GM08714 (cell line): ENCODE results near the gene SPATS2.
"Not testable (repeated sequence)": the region's sequence is repeated elsewhere in the genome, so short reads cannot be mapped to it uniquely, and the experiment has no call there.

ENCODE experiments used
- H3K4me3 ChIP-seq: fragments of 200-500 bp; sonication (Bioruptor generic); 2 replicates; pipeline ENCODE4 v1.5.1; 2014; ENCODE audit warnings: mild to moderate bottlenecking, low read length, inconsistent platforms
- ZNF274 ChIP-seq: IDR thresholded peaks from 2 replicates; pipeline ENCODE4 v1.6.1; 2012; ENCODE audit warnings: mild to moderate bottlenecking, low read depth, low read length

SPATS2 gene

DNA sequence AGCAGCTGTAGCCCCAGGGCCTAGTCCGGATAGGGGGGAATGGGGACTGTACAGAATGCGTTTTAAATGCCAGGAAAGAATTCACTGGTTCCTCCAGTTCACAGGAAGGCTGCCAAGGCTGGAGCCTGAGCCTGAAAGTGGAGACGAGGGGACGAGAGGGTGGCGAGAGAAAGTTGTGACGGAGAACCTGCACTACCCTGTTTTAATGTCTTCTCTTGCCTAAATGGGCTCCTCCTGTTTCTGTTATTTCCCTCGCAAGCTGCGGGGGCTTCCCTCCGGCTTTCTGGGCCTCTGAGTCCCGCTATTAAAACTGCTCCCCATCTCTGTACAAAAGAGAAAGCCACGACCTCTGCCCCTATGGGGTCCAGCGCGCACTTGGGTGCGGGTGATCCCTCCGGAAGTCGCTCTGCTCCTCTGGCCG lies 34.8 kb upstream of the SPATS2 start:
- H3K4me3 ChIP-seq, result no peak overlapping the region
- no peak for TF ChIP-seq ZNF274

DNA sequence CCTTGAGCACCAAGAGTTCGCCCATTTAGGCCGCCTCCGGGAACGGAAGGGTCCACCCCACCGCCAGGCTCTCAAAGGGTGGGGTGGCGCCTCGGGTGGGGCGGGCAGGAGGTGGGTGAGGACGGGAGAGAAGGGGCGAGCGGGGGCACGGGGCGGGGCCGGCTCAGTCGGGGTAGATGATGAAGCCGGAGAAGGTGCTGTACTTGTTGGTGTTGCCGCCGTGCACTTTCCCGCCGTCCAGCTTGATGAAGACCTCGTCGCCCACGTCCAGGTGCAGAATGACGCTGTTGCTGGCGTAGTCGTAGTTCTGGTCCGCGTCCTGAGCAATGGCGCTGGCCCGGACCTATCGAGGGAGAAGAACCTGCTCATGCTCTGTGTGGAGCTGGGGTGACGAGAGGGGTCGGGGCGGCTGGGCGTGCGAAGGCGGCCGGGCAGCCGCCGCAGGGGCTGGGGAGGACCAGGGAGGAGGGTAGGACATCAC lies 34.3 kb upstream of the SPATS2 start:
- H3K4me3 ChIP-seq, result no peak overlapping the region
- TF ChIP-seq ZNF274, result no peak

DNA sequence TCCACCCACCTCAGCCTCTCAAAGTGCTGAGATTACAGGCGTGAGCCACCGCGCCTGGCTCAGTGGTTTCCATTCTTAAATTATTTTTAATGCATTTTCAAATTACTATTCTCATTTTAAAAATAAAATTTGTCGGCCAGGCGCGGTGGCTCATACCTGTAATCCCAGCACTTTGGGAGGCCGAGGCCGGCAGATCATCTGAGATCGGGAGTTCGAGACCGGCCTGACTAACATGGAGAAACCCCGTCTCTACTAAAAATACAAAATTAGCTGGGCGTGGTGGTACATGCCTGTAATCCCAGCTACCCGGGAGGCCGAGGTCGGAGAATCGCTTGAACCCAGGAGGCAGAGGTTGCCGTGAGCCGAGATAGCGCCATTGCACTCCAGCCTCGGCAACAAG lies 33.5 kb upstream of the SPATS2 start:
- H3K4me3 ChIP-seq, result not testable (repeated sequence)

DNA sequence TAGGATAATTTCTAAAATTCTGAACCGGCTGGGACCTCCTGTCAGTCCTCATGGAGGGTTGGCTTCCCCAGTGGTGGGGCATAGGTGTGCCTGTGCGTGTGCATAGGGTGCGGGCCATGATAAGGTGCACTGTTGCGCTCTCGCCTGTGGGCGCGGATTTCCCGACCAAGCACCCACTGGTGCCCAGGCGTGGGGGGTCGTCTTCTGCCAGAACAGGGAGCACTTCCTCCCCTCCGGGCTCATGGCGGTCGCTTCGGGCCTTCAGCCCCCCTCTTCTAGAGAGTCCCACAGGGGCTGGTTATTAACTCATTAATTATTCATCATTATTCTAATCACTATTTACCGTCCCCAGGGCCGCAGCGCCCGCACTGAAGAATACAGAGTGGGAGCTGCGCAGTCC lies 33.0 kb upstream of the SPATS2 start:
- H3K4me3 ChIP-seq, result no peak overlapping the region
- TF ChIP-seq ZNF274, result no peak

DNA sequence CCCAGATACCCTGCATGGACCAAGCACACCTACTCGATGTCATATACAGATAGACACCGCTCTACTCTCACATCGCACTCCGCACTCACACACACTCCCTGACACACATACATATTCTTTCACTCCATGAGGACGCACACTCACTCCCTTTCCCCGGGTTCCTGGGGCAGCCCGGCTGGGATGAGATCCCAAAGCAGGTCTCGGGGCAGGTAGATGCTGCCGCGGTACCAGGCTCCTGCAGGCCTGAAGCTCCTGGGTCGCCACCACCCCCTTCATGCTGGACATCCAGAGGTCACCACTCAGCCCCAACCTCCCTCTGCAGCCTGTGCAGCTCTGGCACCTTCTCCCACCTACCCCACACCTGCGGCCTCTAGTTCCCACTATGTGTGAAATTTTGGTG lies 32.6 kb upstream of the SPATS2 start:
- no peak overlapping the region for H3K4me3 ChIP-seq
- no peak for TF ChIP-seq ZNF274

DNA sequence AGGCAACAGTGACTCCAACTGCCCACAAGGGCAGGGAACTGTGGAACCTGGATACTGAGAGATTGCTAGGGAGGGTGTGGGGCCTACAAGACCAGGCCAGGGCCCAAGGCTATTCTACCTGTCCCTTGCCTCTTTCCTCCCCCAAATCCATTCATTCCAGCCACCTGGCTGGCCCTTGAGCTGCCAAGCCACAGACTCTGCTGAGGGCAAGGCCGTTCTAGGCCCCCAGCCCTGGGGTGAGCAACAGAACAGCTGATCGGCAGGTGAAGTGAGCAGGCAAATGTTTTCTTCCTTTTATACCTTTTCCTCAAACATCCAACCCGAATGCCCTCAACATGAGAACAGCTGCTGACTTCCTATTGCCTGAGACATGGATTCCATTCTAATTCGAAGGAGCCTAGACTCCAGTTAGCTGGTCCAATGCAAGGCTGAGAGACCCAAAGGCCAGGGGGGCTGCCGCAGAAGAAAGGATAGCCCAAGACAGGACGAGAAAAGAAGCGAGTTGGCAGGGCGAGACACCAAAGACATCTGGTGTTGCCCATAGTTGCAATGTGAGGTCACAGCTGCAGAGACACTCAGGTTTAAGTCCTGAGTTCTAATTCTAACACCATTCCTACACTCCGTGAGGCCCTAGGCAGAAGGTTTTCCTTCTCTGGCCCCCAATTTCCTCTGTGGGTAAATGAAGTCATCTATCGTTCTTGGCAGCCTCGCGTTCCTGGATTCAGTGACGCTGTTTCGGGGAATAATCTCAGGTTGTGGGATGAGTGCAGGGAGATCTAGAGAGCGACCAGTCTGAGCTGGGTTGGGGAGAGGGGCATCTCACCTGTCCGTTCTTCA lies 31.9 kb upstream of the SPATS2 start:
- no peak overlapping the region for H3K4me3 ChIP-seq
- TF ChIP-seq ZNF274, result no peak

DNA sequence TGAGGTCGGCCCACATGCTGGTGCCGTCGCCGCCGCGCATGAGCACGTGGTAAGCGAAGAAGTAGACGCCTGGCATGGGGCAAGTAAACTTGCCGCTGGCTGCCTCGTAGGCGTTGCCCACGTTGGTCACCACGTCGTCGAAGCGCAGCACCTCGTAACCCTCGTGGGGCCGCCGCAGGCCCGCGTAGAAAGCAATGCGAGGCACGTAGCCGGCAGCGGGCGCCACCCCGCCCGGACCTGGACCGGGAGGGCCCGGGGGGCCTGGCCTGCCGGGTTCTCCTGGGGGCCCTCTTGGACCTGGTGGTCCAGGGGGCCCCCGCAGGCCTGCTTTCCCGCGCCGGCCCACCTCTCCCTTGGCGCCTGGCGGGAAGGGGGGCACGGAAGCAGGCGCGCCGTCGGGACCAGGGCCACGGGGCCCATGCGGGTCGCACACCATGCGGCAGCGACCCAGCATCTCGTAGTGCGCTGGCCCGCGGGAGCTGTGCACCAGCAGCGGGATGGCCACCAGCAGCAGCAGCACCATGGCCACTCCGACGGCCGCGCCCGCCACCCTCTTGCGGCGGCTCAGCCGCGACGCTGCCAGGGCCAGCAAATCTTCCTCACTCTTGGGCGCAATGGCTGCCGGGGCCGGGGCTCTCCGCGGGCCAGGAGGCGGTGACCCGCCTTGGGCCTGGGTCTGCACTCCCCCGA lies 31.2 kb upstream of the SPATS2 start:
- H3K4me3 ChIP-seq, result no peak overlapping the region
- no peak for TF ChIP-seq ZNF274

DNA sequence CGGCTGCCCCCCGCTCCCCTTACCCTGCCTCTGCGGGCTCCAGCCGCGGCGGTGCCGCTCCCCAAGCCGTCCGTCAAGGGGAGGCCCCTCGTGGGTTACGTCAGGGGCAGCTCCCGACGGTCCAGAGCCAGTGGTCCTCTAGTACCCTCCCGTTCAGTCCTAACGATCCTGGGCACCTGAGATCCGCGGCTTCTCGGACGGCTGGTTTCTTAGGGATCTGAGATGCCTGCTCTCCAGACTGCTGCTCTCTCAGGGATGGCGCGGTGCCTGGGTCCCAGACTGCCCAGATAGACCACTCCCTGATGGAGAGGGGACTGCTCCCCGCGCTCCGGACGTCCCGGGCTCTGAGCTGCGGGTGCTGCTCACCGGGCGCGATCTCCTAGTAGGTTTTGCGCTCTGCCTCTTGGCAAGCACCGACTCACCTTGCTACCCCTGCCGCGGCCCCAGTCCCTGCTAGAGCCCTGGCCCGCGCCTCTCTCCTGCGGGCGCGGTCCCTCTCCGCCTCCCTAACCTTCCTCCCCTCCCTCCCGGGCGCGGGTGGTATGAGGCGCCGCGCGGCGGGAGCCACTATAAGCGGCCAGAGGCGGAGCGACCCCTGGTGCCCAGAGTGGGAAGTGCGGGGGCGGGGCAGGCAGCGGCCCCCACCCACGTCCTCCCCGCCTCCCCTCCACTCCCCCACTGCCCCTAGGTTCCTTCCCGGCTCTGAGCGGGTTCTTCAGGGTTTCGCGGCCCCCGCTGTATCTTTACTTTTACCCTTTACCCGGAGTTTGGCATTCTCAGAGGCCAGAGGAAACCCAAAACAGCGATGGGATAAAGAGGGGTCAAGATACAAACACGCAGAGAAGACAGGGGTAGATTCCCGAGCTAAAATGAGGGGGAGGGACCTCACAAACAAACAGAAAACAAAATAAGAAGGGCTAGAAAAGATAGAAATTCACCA lies 30.3 kb upstream of the SPATS2 start, which contains the start of gene C1QL4:
TSS of gene C1QL4 (minus strand) at position 544 of the 940 bp plus-strand sequence. CDS start 711 bp downstream, outside the sequence.
- H3K4me3 ChIP-seq, result peak within 1 kb of the TSS; percentile 31; the same call in 1 of the 2 replicates
- TF ChIP-seq ZNF274, result no peak

DNA sequence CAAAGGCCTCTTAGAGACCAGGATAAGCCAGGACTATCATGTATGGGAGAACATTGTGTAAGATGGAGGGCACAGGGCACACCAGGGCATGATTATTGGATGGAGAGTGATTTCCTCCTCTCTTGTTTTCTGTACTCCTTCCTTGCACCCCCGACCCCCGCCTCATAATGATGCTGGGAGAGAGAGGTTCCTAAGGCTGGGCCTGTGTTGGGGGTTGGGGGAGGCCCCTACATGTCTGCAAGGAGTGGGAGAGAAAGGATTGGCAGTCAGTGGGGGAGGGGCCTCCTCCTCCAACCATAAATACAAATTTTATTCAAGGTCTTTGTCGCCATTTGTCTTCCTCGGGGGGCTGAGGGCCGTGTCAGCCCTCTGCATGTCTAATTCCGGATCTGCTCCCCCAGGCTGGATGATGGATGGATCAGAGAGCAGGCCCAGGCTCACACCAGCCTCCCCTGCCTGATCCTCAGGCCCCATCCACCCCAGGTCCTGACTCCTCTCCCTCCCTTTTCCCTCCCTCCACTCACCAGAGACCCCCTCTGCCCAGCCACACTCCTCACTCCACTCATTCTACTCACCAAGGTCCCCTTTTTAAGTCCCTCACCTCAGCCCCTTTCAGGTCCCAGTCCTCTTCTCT lies 28.3 kb upstream of the SPATS2 start:
- no peak overlapping the region for H3K4me3 ChIP-seq
- TF ChIP-seq ZNF274, result no peak

DNA sequence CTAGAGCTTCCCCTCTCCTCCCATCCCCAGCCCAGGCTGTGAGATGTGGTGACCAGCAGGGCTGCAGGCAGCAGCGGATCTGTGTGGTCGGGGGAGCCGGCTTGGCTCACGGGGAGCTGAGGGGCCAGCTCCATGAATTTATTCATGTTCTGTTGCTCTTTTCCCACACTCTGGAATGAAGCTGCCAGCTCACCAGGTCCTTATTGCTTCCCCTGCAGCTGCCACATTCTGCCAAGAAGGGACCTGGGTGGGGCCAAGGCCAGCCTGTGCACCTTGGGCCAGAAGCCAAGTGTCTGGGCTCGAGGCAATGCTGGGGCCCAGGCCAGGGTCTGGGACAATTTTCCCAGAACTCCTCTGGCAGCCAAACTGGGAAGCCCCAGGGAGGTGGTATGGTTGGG lies 27.8 kb upstream of the SPATS2 start:
- TF ChIP-seq ZNF274, result no peak
- H3K4me3 ChIP-seq, result no peak overlapping the region

DNA sequence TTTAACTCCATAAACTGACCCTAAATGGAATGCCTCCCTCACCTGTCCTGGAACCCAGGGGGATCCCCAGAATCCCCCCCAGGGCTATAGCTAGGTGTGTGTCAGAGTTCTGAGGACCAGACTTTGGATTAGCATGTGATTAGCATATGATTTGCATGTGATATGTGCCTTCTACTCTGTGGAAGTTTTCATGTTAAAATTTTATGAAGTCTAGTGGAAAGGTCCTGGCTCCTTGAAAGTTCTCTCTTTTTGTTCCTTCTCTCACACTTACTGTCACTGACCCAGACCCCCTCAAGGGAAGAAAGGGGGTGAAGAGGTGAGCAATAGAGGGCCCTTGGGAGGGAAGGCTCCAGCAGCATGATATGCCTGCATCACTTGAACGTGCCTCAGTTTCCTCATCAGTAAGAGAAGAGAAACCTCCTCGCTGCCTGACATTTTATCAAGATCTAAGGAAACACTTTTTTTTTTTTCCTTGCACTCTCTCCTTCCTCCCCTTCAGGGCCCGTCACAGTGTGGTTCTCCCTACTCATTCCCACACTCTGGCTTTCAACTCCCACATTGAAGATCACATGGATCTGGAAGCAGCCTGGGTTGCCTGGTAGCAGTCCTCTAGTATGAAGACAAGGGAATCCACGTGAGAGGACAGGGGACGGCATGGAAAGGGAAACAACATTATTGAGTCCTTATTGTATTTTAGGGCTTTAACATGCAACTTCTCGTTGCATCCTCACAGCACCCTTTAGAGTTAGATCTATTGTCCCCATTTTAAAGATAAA lies 27.0 kb upstream of the SPATS2 start:
- no peak overlapping the region for H3K4me3 ChIP-seq
- TF ChIP-seq ZNF274, result no peak

DNA sequence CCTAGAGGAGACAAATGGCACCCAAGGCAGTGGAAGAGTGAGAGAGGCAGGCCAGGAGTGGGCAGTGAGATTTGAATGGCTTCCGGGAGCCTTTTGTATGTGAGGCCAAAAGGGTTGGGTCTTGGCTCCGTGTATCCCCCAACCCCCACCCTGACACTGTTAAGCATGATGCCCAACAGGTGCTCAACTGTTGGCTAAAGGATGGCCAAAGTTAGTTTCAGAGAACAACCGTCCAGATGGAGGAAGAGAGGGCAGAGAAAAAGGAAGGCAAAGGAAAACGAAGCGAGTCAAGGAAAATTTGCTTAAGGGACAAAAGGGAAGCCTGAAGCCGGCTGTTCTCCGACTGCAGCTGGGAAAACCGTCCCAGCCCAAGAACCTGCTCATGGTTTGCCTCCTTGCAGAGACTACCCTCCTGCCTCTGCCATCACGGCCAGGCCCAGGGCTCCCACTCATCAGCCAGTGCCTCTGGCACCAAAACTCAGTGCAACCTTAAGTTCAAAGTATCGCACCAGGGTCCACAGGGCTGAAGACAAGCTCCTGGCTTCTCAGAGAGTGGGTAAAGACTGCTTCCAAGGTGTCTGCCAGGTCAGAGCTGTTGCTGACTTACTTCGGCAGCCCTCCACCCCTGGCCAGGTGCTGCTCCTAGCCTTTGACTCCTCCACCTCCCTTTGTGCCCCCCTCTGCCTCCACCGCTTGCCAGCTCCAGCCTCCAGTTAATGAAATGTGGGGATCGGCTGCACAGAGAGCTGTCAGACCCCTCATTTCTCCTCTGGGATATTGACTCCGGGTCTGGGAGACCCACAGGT lies 26.1 kb upstream of the SPATS2 start:
- TF ChIP-seq ZNF274, result no peak
- H3K4me3 ChIP-seq, result no peak overlapping the region

DNA sequence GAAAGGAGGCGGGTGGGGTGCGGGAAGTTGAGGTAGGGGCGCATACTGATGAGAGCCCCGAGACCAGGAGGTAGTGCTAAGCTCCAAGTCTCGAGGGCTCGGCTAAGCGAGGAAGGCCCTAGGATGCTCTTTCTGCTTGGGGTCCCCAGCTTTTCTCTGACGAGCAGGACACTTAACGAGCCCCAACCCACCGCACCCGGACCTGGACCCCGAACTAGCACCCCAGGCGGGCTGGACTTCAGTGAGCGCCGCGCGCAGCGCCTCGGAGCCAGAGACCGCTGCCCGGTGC lies 25.5 kb upstream of the SPATS2 start:
- no peak overlapping the region for H3K4me3 ChIP-seq
- no peak for TF ChIP-seq ZNF274
